H1 (cell line): Measurements from ENCODE around the gene KCNA2. TPM values are rescaled to one million over a fixed set of nuclear protein-coding genes. Genes with fewer than 3 reads are reported as not detected.

ENCODE experiments used
- BRCA1 ChIP-seq: IDR thresholded peaks from 2 replicates; pipeline ENCODE4 v1.6.1; 2012; ENCODE audit warnings: low read depth, low read length, improper control_type of control experiment
- CBX5 ChIP-seq: fragments of 300-800, 300-1000 bp; sonication (generic); IDR thresholded peaks from 2 replicates; pipeline ENCODE4 v1.7.1; 2016; ENCODE audit warnings: antibody characterized with exemption, low read length, low read depth
- CBX8 ChIP-seq: fragments of 300-800, 300-1000 bp; sonication (generic); IDR thresholded peaks from 2 replicates; pipeline ENCODE4 v1.7.1; 2016; ENCODE audit warnings: low read depth, low read length, borderline replicate concordance
- CHD7 ChIP-seq: fragments of 300-600 bp; sonication (generic); IDR thresholded peaks from 2 replicates; pipeline ENCODE4 v1.7.1; 2012; ENCODE audit warnings: low read length, moderate library complexity, mild to moderate bottlenecking, inconsistent platforms; ENCODE audit not compliant: insufficient replicate concordance
- EZH2 ChIP-seq: fragments of 200-600 bp; sonication (generic); IDR thresholded peaks from 2 replicates; pipeline ENCODE4 v1.7.1; 2012; ENCODE audit warnings: low read depth, mild to moderate bottlenecking, moderate library complexity, low read length, inconsistent platforms; ENCODE audit not compliant: severe bottlenecking
- RBBP5 ChIP-seq: IDR thresholded peaks from 2 replicates; pipeline ENCODE4 v1.7.1; 2012; ENCODE audit warnings: low read depth, mild to moderate bottlenecking, inconsistent platforms, low read length, moderate library complexity, borderline replicate concordance
- RFX5 ChIP-seq: IDR thresholded peaks from 2 replicates; pipeline ENCODE4 v1.6.1; 2011; ENCODE audit warnings: low read depth, low read length, improper control_type of control experiment, borderline replicate concordance
- RXRA ChIP-seq: IDR thresholded peaks from 2 replicates; pipeline ENCODE4 v1.6.1; 2011; ENCODE audit warnings: low read depth, mild to moderate bottlenecking, low read length, moderate library complexity; ENCODE audit not compliant: insufficient read depth
- TAF1 ChIP-seq: IDR thresholded peaks from 2 replicates; pipeline ENCODE4 v1.6.1; 2011; ENCODE audit warnings: mild to moderate bottlenecking, low read depth, low read length
- TAF7 ChIP-seq: optimal IDR thresholded peaks from 2 replicates; pipeline ENCODE3; 2011; ENCODE audit warnings: low read depth, mild to moderate bottlenecking, inconsistent platforms, low read length, moderate library complexity, borderline replicate concordance
- TEAD4 ChIP-seq: IDR thresholded peaks from 2 replicates; pipeline ENCODE4 v1.6.1; 2012; ENCODE audit warnings: low read depth, low read length, inconsistent platforms, mixed read lengths
- polyA plus RNA-seq, 7 experiments: library from polyadenylated mRNA; depleted of rRNA in 3 of 7; stranded (reverse) in 5 of 7; unstranded in 2 of 7; fragments of >200 nt in 5 of 7; fragments of 200-250 nt in 2 of 7; gene quantifications; 1 replicate in 5 of 7; 2 replicates in 1 of 7; 4 replicates in 1 of 7; pipeline versions ENCODE4 v1.2.1 to v1.2.3, GENCODE V29; 2011 to 2013; ENCODE audit warnings: missing spikeins in 2 of 7, mixed read lengths in 2 of 7
- total RNA-seq: library from RNA; stranded (reverse); fragmentation: NEBNext Ultra II Directional; extraction: Animal tissue kit (Norgen Biotek cat#: 25700); gene quantifications from 2 replicates; pipeline ENCODE4 v1.2.1, GENCODE V29; 2021

Gene KCNA2
- total and polyA plus RNA-seq, 2 of the 8 experiments (the other 6 are each of a cell fraction or from before 2014, with no cell fraction given): 0.26 to 0.78 TPM

GRCh38 chr1:110551278-110551809 is 54.8 kb downstream of the KCNA2 start (continued):
- TF ChIP-seq CHD7: no peak
- TF ChIP-seq RFX5: no peak
- no peak for TF ChIP-seq BRCA1
- TF ChIP-seq TAF7: no peak
- TF ChIP-seq CBX8: no peak
- TF ChIP-seq TAF1: no peak
- TF ChIP-seq CBX5: no peak
- TF ChIP-seq EZH2: no peak
- TF ChIP-seq TEAD4: no peak
- TF ChIP-seq RBBP5: no peak
- TF ChIP-seq RXRA: no peak
